Measurements from ENCODE around the gene GFER.
"Not testable (repeated sequence)": the region's sequence is repeated elsewhere in the genome, so short reads cannot be mapped to it uniquely, and the experiment has no call there.

GFER gene

GRCh38 chr16:2026461-2027023 lies 42.5 kb downstream of the GFER start, which contains the start of gene NHERF2:
TSS of gene NHERF2 (plus strand) at chr16:2026902. CDS start at chr16:2027006, 104 bp downstream.
- no peak for DNase-seq (ENCODE audit: low read depth)

DNA sequence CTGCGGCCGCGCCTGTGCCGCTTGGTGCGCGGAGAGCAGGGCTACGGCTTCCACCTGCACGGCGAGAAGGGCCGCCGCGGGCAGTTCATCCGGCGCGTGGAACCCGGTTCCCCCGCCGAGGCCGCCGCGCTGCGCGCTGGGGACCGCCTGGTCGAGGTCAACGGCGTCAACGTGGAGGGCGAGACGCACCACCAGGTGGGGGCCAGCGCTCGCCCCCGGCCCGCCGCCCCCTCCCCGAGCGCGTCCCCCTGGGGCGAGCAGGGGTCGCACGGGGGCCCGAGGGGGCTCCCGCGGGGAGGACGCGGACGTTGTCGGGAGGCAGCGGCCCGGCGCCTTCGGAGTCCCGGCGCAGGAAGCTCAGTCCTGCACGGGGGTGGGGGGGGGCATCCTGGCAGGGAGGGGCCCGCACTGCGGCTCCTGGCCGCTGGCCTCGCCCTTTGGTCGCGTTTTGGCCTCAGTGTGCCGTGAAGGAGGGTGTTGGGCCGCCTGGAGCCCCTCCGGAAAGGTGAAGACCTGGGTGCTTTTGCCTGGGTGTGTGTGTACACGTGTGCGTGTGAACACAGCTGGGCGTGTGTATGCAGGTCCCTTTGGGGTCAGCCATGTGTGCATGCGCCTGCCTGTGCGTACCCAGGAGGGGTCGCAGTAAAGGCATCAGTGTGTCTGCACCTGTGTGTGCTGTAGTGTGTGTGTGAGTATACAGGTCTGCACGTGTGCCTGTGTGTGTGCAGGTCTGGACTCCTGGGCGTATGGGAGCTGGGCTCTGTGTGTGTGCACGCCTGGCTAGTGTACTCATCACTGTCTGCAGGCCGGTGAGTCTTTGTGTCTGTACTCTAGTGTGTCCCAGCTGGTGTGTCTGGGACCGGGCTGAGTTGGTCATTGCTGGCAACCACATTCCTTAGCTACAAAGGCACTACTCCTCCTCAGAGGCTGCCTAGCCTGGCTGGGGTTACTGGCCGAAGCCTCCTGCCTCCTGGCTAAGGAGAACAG lies 43.3 kb downstream of the GFER start:
- DNase-seq (ENCODE audit: low read depth), result no peak

DNA sequence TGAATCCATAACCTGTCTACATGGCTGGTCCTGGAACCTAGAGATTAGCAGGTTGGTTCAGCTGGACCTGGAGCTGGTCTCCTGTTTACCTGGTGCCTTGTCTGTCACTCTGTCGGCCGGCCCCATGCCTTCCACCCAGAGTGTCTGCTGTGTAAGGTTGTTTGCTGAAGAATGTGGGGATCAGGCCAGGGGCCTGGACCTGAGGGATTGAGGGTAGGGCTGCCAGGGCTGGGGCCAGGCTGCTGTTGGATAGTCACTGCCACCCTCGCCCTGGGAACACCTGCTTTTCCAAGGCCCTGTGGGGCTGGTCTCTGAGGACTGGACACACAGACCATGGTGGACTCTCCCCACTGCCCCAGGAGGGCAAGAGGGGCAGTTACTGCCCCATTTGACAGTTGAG lies 44.2 kb downstream of the GFER start:
- no peak for DNase-seq (ENCODE audit: low read depth)

GRCh38 chr16:2028620-2029220 lies 44.7 kb downstream of the GFER start:
- no peak for DNase-seq (ENCODE audit: low read depth)

DNA sequence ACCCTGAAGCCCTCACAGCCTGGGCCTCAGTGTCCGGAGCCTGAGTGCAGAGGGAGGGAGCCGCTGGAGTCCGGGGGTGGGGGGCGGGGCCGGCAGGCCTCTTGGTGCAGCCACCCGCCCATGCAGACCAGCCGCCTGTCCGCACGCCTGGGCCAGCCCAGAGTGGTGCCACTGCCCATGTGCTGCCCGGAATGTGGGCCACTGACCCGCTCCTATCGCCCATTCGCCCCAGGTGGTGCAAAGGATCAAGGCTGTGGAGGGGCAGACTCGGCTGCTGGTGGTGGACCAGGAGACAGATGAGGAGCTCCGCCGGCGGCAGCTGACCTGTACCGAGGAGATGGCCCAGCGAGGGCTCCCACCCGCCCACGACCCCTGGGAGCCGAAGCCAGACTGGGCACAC lies 45.4 kb downstream of the GFER start:
- no peak for DNase-seq (ENCODE audit: low read depth)

- DNase-seq (ENCODE audit: low read depth), result no peak
Observed at GRCh38 chr16:2030036-2030435, 46.0 kb downstream of the GFER start.

- no peak for DNase-seq (ENCODE audit: low read depth)
Observed at GRCh38 chr16:2031081-2031577, 47.1 kb downstream of the GFER start.

DNA sequence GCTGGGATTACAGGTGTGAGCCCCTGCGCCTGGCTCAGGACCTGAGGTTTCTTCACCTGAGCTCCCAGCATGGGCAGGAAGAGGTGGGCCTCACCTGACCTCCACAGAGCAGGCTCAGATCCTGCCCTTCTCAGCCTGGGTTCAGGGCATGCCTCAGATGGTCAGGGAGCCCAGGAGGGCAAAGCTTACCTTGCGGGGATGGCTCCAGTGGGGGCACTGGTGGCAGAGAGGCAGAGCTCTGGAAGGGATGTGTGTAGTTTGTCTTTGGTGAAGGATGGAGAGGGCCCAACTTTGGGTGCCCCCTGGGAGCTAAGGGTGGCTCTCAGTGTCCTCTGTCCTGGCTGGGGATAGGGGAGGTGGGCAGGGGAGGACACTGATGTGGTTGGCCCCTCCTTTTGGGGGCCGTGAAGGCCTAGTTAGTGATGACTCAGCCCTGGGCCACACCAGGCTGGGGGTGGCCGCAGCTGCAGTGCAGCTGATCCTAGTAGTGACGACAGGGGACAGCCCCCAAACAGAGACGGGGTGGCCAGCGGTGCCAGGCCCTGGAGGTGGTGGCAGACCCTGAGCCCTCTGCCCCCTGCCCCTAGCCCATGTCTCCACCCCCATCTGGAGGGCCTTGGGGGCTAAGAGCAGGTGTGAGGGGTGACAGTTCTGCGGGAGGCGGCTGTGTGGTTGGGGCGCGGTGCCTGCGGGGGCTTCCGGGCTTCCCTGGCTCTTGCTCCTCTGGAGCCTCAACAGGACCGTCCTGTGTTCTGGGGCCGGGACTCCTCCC lies 48.5 kb downstream of the GFER start:
- DNase-seq (ENCODE audit: low read depth), result no peak

DNA sequence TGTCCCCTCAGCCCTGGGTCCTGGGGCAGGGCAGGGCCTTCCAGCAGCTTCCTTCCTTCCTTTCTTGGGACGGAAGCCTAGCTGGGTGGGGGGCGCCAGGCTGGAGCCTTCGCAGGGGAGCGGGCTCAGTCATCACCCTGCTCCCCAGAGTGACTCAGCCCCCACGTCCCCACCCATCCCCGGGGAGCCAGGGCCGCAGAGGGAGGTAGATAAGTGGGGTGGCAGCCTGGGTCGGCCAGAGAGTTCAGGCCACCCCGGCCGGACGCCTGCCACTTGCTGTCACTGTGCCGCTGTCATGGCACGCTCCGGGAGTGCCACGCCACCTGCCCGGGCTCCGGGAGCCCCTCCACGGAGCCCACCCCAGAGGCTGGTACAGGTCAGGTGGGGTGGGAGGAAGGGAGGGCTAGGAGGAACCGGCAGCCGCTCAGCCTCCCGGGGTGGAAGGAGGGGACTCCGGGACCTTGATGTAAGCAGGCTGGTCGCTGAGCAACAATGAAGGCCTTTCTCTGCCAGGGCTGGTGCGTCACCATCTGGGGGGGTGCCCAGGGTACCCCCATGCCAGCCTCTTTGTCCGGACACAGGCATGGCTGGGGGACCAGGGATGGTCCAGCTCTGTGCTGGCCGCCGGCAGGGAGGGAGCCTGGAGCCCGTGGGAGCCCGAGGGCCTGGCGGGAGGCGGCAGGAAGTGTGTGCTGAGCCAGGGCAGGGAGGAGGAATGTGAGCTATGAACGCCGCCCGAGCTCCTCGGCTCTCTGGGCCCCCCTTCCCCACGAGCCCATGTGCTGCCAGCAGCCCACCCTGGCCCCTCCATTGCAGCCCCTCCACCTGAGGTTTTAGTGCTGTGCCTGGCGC lies 49.3 kb downstream of the GFER start:
- DNase-seq (ENCODE audit: low read depth), result no peak

DNA sequence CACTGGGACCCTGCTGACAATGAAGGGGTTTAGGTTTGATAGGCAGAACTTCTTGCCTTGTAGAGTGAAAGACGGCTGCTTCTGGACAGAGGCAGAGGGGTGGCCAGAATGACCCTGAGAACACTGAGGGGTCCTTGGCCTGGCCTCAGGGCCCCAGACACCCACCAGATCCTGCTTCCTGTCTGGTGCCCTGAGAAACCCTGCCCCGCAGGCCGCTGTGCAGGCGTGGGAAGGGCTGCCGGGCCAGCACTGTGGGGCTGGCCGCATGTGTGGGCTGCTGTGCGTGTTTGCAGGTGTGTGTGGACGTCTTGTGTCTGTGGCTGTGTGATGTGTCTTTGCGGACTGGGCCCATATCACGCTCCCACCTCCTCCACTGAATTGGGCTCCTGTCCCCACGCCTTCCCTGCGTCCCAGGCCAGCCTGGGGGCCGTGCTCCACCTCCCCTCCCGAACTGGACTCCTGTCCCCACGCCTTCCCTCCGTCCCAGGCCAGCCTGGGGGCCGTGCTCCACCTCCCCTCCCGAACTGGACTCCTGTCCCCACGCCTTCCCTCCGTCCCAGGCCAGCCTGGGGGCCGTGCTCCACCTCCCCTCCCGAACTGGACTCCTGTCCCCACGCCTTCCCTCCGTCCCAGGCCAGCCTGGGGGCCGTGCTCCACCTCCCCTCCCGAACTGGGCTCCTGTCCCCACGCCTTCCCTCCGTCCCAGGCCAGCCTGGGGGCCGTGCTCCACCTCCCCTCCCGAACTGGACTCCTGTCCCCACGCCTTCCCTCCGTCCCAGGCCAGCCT lies 50.1 kb downstream of the GFER start:
- not testable (repeated sequence) for DNase-seq (ENCODE audit: low read depth)

GRCh38 chr16:2034696-2035430 lies 50.9 kb downstream of the GFER start:
- DNase-seq (ENCODE audit: low read depth), result no peak

- no peak for DNase-seq (ENCODE audit: low read depth)
Observed at GRCh38 chr16:2035431-2036199, 51.6 kb downstream of the GFER start.

- DNase-seq (ENCODE audit: low read depth), result no peak
Observed at GRCh38 chr16:2036200-2036966, 52.4 kb downstream of the GFER start.

- DNase-seq (ENCODE audit: low read depth), result no peak
Observed at GRCh38 chr16:2037115-2037514, 53.1 kb downstream of the GFER start.
